ENCODE data around the gene SMOC1. TPM values are rescaled to one million over a fixed set of nuclear protein-coding genes. Genes with fewer than 3 reads are reported as not detected.

Gene SMOC1
- polyA plus RNA-seq, 1 donor: 0.85 TPM

- no peak overlapping the region for H3K27ac ChIP-seq (ENCODE audit: low read length)
Measured at GRCh38 chr14:69880044-69880487, 850 bp downstream of the SMOC1 start.

GRCh38 chr14:69880893-69881292, 1.7 kb downstream of the SMOC1 start:
- Histone ChIP-seq H3K27me3 (ENCODE audit: control insufficient read depth, insufficient read depth, low read length) (peaks cover 44% of the 10 kb centered on the region), H3K27ac (ENCODE audit: low read length) (no peak overlapping the region), H3K4me1 (ENCODE audit: control insufficient read depth, insufficient read depth, low read length) (peaks cover 12% of the 10 kb centered on the region), H3K36me3 (ENCODE audit: control insufficient read depth, insufficient read depth, low read length) (no peaks in the 10 kb centered on the region), H3K9me3 (ENCODE audit: control insufficient read depth, low read depth, low read length) (no peaks in the 10 kb centered on the region), H3K4me3 (ENCODE audit: low read length) (no peak overlapping the region)
- no peak for DNase-seq
- WGBS (ENCODE audit: insufficient coverage, low lambda C conversion rate): no CpG with 5 or more reads among the region's 5 CpGs

More at GRCh38 chr14:69880044-69880487, 850 bp downstream of the SMOC1 start:
- DNase-seq: no peak
- WGBS (ENCODE audit: insufficient coverage, low lambda C conversion rate): no CpG with 5 or more reads among the region's 21 CpGs
- Histone ChIP-seq H3K4me3 (ENCODE audit: low read length) (no peak overlapping the region), H3K9me3 (ENCODE audit: control insufficient read depth, low read depth, low read length) (no peaks in the 10 kb centered on the region), H3K27me3 (ENCODE audit: control insufficient read depth, insufficient read depth, low read length) (peaks cover 44% of the 10 kb centered on the region), H3K36me3 (ENCODE audit: control insufficient read depth, insufficient read depth, low read length) (no peaks in the 10 kb centered on the region), H3K4me1 (ENCODE audit: control insufficient read depth, insufficient read depth, low read length) (peaks cover 12% of the 10 kb centered on the region)

DNA sequence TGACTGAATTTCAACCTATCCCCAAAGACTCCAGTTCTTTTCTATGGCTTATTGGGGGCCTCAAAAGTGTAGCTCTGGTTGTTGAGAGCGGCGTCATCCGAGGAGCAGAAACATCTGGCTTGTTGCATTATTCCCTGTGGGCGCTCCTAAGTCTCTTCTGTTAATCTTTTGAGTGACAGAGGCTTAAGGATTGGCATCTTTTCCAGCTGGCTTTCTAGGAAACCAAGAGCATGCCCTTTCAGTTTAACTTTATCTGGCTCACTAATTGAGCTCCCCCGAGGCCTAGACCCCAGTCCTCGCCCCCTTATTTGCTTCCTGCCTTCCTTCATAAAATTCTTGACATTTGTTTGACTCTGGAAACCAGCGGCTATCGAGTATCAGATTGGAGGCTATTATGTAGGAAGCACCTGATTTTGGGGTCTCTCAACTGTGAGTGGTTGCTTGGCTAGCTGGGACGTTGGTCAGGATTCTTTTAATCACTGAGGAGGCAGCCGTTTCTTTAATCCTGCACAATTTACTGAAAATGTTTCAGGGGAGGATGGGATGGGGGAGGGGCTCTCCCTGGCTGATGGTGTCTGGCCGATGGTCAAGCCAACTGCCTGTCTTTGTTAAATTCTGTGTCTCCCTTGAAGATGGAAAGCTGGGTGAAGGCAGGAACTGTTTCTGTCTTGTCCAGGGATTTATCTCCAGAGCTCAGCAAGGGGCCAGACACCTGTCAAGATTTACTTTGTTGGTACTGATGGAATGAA, 3.1 kb downstream of the SMOC1 start:
- Histone ChIP-seq H3K27me3 (ENCODE audit: control insufficient read depth, insufficient read depth, low read length) (peaks cover 44% of the 10 kb centered on the region), H3K9me3 (ENCODE audit: control insufficient read depth, low read depth, low read length) (no peaks in the 10 kb centered on the region), H3K27ac (ENCODE audit: low read length) (no peak overlapping the region), H3K4me1 (ENCODE audit: control insufficient read depth, insufficient read depth, low read length) (peaks cover 12% of the 10 kb centered on the region), H3K36me3 (ENCODE audit: control insufficient read depth, insufficient read depth, low read length) (no peaks in the 10 kb centered on the region), H3K4me3 (ENCODE audit: low read length) (no peak overlapping the region)
- DNase-seq: no peak
- no CpG with 5 or more reads among the region's 11 CpGs for WGBS (ENCODE audit: insufficient coverage, low lambda C conversion rate)

DNA sequence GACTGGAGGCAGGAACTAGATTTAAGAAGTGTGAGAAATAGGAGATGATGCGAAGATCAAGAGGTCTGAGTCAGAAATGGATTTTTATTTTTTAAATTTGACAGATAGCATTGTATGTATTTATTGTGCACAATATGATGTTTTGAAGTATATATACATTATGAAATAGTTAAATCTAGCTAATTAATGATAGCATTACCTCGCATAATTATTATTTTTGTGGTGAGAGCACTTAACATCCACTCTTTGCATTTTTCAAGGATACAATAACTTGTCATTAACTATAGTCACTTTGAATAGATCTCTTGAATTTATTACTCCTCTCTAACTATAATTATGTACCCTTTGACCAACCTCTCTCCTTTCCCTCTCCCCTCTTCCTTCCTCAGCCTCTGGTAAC, 3.7 kb downstream of the SMOC1 start:
- no peak for DNase-seq
- Histone ChIP-seq H3K4me3 (ENCODE audit: low read length) (no peak overlapping the region), H3K36me3 (ENCODE audit: control insufficient read depth, insufficient read depth, low read length) (no peaks in the 10 kb centered on the region), H3K4me1 (ENCODE audit: control insufficient read depth, insufficient read depth, low read length) (peaks cover 12% of the 10 kb centered on the region), H3K27ac (ENCODE audit: low read length) (no peak overlapping the region), H3K9me3 (ENCODE audit: control insufficient read depth, low read depth, low read length) (no peaks in the 10 kb centered on the region), H3K27me3 (ENCODE audit: control insufficient read depth, insufficient read depth, low read length) (peaks cover 41% of the 10 kb centered on the region)
- 88% methylated on average over 2 of the region's 2 CpGs for WGBS (ENCODE audit: insufficient coverage, low lambda C conversion rate)

DNA sequence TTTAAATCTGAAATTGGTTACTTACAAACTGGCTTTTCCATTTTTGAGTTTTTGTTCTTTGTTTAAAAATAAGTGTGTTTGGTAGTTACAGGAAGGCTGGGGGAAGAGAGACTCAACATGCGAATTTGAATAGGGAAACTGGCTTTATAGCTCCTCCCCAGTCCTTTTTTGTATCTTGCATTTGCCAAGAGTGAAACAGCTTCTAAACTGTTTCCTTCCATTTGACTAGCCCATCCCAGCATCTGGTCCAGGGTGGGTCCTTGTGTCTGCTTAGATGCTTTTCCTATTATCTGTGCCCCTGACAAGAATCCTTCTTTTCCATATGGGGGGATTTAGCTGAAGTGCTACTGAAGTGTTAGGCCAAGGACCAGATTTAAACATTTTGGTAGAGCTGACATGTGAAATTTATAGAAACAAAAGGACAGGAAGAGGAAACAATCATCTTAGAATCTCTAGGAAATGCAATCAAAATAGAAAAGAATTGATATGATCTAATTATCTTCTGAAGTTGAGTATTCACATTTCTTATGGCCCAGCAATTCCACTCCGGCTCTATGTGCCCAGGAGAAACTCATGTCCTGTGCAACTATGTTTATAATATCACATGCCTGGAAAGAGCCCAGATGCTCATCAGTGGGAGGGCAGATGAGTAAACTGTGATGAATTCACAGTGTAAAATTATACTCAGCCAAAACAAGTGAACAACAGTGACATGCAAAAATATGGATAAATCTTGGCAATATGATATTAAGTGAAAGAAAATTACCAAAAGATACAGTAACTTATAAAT, 7.4 kb downstream of the SMOC1 start:
- Histone ChIP-seq H3K4me3 (ENCODE audit: low read length) (no peak overlapping the region), H3K9me3 (ENCODE audit: control insufficient read depth, low read depth, low read length) (no peaks in the 10 kb centered on the region), H3K27me3 (ENCODE audit: control insufficient read depth, insufficient read depth, low read length) (peaks cover 7% of the 10 kb centered on the region), H3K36me3 (ENCODE audit: control insufficient read depth, insufficient read depth, low read length) (no peaks in the 10 kb centered on the region), H3K4me1 (ENCODE audit: control insufficient read depth, insufficient read depth, low read length) (no peaks in the 10 kb centered on the region), H3K27ac (ENCODE audit: low read length) (no peak overlapping the region)
- no CpG with 5 or more reads among the region's 2 CpGs for WGBS (ENCODE audit: insufficient coverage, low lambda C conversion rate)
- no peak for DNase-seq

GRCh38 chr14:69887740-69888657, 8.8 kb downstream of the SMOC1 start:
- no peak for DNase-seq
- H3K4me3 ChIP-seq (ENCODE audit: low read length): no peak overlapping the region
- no peaks in the 10 kb centered on the region for H3K4me1 ChIP-seq (ENCODE audit: control insufficient read depth, insufficient read depth, low read length)
- no CpG with 5 or more reads among the region's 9 CpGs for WGBS (ENCODE audit: insufficient coverage, low lambda C conversion rate)
- H3K9me3 ChIP-seq (ENCODE audit: control insufficient read depth, low read depth, low read length): no peaks in the 10 kb centered on the region
- no peaks in the 10 kb centered on the region for H3K27me3 ChIP-seq (ENCODE audit: control insufficient read depth, insufficient read depth, low read length)
- H3K27ac ChIP-seq (ENCODE audit: low read length): no peak overlapping the region
- H3K36me3 ChIP-seq (ENCODE audit: control insufficient read depth, insufficient read depth, low read length): no peaks in the 10 kb centered on the region

GRCh38 chr14:69891422-69891821, 12.2 kb downstream of the SMOC1 start:
- no peak overlapping the region for H3K4me3 ChIP-seq (ENCODE audit: low read length)
- no peak for DNase-seq
- H3K27ac ChIP-seq (ENCODE audit: low read length): no peak overlapping the region
- no peaks in the 10 kb centered on the region for H3K9me3 ChIP-seq (ENCODE audit: control insufficient read depth, low read depth, low read length)
- no peaks in the 10 kb centered on the region for H3K27me3 ChIP-seq (ENCODE audit: control insufficient read depth, insufficient read depth, low read length)
- 43% methylated on average over 5 of the region's 8 CpGs for WGBS (ENCODE audit: insufficient coverage, low lambda C conversion rate)
- no peaks in the 10 kb centered on the region for H3K4me1 ChIP-seq (ENCODE audit: control insufficient read depth, insufficient read depth, low read length)
- H3K36me3 ChIP-seq (ENCODE audit: control insufficient read depth, insufficient read depth, low read length): no peaks in the 10 kb centered on the region

DNA sequence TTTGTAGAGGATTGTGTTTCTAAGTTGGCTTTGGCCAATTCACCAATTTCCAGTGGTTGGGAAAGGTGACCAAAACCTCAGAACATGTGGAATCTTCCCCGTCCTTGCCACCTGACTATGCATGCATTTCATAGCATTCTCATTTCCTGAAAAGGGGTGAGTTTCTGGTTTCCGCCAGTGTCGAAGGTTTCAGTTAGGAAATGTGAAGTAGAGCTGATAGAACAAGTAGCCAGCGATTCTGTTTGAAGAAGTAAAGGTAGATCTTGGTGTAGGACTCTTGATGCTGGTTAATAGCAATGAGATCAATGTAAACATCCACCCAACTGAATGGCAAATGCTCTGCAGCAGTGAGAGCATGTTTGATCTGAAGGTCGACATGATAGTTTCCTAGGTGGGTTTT, 15.9 kb downstream of the SMOC1 start:
- no peak overlapping the region for H3K4me3 ChIP-seq (ENCODE audit: low read length)
- H3K4me1 ChIP-seq (ENCODE audit: control insufficient read depth, insufficient read depth, low read length): no peaks in the 10 kb centered on the region
- DNase-seq: no peak
- H3K36me3 ChIP-seq (ENCODE audit: control insufficient read depth, insufficient read depth, low read length): no peaks in the 10 kb centered on the region
- H3K27me3 ChIP-seq (ENCODE audit: control insufficient read depth, insufficient read depth, low read length): no peaks in the 10 kb centered on the region
- 100% methylated on average over 2 of the region's 5 CpGs for WGBS (ENCODE audit: insufficient coverage, low lambda C conversion rate)
- H3K27ac ChIP-seq (ENCODE audit: low read length): no peak overlapping the region
- H3K9me3 ChIP-seq (ENCODE audit: control insufficient read depth, low read depth, low read length): no peaks in the 10 kb centered on the region

- Histone ChIP-seq H3K4me1 (ENCODE audit: control insufficient read depth, insufficient read depth, low read length) (no peaks in the 10 kb centered on the region), H3K27ac (ENCODE audit: low read length) (no peak overlapping the region), H3K36me3 (ENCODE audit: control insufficient read depth, insufficient read depth, low read length) (no peaks in the 10 kb centered on the region), H3K27me3 (ENCODE audit: control insufficient read depth, insufficient read depth, low read length) (no peaks in the 10 kb centered on the region), H3K4me3 (ENCODE audit: low read length) (no peak overlapping the region), H3K9me3 (ENCODE audit: control insufficient read depth, low read depth, low read length) (no peaks in the 10 kb centered on the region)
- 100% methylated on average over 1 of the region's 2 CpGs for WGBS (ENCODE audit: insufficient coverage, low lambda C conversion rate)
- DNase-seq: no peak
Measured at GRCh38 chr14:69896080-69896479, 16.9 kb downstream of the SMOC1 start.

- WGBS (ENCODE audit: insufficient coverage, low lambda C conversion rate): no CpG with 5 or more reads among the region's 2 CpGs
- Histone ChIP-seq H3K9me3 (ENCODE audit: control insufficient read depth, low read depth, low read length) (no peaks in the 10 kb centered on the region), H3K27me3 (ENCODE audit: control insufficient read depth, insufficient read depth, low read length) (no peaks in the 10 kb centered on the region), H3K36me3 (ENCODE audit: control insufficient read depth, insufficient read depth, low read length) (no peaks in the 10 kb centered on the region), H3K4me1 (ENCODE audit: control insufficient read depth, insufficient read depth, low read length) (no peaks in the 10 kb centered on the region), H3K27ac (ENCODE audit: low read length) (no peak overlapping the region), H3K4me3 (ENCODE audit: low read length) (no peak overlapping the region)
- no peak for DNase-seq
Measured at GRCh38 chr14:69896972-69897371, 17.8 kb downstream of the SMOC1 start.

All from large intestine (tissue), 3 donors.